NCI-H2227 treated with DMSO at 0.1 percent for 48 hours (cell line): Measurements from ENCODE around the gene PPP6R2.

ENCODE experiments used
- DNase-seq: peaks from one replicate; lab custom pipeline; 2025; lab: John Stamatoyannopoulos, UW

Gene PPP6R2

DNA sequence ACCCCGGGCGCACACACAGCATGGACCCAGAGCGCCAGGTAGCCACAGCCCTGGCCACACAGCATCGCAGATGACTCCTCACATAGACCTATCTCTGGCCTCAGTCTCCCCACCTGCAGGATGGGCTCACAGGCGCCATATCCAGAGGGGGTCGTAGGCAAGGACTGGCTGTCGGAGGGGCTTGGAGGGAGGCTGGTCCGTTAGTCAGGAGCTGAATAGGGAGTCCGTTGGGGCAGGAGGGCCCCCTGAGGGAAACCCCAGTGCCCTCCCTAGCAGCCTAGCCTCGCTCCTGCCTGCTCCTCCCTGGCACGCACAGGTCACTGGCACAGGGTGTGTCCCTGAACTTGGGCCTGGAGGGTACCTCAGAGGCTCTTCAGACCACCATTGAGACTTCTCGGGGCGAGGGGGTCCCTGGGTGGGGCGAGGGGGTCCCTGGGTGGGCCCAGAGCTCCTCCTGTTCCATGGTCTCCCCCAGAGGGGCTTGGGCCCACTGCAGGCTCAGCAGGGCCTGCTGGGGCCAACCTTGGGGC, 37.7 kb upstream of the PPP6R2 start:
- no peak for DNase-seq

DNA sequence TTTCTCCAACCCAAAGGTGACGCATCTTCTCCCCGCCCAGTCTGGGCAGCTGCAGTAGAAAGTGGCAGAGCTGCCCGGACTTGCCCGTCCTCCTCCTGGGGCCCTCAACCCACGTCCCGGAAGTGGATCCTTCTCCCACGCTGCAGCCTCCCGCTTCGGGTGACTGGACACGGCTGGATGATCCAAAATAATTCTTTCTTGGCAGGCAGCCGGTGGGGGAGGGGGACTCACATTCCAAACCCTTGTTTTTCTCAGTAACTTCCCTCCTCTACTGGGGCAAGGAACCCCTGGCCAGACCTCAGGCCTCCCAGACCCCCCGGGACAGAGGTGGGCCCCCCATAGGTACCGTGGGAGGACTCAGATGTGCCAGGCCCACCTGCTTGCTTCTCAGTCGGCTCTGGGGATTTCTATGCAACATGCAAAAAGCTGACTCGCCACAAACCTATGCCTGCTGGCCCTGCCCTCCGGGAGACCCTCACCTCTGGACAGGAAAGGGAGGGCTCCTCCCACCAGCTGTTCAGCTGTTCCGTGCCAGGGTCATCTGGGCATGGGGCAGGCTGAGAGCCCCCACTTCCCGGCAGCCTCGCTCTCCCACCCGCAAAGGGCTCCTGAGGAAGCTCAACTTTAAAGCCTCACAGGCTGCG, 37.1 kb upstream of the PPP6R2 start:
- no peak for DNase-seq

DNA sequence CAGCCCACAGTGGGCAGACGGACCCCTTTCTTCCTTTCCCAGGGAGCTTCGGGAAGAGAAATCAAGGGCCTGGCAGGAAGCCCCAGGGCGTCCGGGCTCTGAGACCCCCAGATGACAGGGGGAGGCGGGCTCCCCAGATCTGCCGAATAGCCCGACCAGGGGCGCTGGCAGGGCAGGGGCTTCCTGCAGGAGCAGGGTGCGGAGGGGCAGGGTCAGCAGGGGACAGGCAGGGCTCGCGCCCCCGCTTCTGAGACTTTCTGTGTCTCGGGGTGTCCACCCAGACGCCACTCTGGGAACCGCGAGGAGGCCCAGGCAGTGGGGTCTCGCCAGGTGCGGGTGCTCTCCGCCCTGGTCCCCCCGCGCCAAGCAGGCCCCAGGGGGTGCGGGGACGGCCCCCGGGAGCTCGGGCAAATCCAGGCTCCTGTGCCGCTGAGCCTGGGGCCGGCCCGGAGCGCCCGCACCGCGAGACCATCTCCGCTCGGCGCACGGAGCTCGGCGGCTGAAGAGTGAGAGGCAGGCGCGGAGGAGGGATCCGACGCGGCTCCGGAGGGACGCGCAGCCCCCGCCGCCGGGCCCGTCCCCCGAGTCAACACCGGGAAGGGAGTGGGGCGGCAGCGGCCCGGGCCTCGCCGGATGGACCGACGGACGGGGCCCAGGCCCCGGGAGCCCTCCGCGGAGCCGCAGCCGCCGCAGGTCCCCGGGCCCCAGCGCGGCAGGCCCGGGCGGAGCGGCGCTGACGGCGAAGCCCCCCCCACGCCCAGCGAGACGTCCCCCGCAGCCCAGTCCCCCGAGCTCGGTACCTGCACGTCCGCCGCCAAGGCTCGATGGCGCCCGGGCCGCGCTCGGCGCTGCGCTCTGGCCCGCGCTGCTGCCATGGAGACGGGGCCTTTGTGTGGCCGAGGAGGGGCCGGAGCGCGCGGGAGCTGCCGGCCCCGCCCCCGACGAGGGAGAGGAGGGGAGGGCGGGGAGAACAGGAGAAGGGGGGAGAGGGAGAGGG, 36.1 kb upstream of the PPP6R2 start, which contains the start of gene PLXNB2:
PLXNB2 (minus strand) TSS at position 894 of the 997 bp plus-strand sequence. CDS start 17,062 bp downstream, outside the sequence.
- DNase-seq: peak; percentile 11

DNA sequence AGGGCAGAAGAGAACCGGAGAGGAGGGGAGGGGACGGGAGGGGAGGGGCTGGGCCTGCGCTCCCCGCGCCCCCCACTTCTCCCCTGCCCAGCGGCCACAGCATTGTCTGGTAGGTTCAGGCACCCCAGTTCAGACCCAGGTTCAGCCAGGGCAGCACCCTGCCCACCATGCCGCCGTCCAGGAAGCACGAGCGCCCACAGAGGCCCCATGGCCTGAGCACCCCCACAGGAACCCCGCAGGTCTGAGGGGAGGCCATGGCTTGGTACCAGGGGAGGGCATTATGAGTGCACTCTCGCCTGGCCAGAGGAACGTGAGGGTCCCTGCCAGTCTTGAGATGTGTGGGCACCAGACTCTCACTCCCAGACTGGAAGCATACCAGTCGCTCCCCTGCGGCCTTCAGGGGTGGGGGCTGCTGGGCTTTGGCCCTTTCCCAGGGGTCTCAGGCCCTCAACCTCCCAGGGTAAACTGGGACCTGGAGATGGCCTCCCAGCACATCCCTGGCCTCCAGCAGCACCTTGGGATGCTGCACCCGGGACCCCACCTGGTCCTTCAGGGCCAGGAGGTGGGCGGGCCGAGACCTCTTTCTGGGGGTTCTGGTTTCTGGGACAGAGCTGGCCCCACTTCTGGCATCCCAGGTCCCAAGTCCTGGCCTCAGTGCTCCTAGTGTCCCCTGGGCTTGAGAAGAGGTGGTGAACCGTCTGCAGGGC, 35.1 kb upstream of the PPP6R2 start:
- no peak for DNase-seq

DNA sequence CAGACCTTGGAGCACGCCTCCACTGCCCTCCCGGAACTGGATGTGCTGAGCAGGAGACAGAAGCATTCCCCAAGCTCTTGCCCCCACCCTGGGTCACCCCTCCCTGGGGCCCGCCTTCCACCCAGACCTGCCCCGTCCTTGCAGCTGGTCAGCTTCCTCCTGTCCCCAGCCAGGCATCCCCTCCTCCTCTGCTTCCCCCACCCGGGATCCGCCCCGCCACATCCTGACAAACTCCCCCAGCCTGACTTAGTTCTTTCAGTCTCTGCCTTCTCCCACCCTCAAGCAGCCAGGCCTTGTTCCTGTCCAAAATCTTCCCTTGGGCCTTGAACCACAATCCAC, 34.6 kb upstream of the PPP6R2 start:
- DNase-seq: no peak

DNA sequence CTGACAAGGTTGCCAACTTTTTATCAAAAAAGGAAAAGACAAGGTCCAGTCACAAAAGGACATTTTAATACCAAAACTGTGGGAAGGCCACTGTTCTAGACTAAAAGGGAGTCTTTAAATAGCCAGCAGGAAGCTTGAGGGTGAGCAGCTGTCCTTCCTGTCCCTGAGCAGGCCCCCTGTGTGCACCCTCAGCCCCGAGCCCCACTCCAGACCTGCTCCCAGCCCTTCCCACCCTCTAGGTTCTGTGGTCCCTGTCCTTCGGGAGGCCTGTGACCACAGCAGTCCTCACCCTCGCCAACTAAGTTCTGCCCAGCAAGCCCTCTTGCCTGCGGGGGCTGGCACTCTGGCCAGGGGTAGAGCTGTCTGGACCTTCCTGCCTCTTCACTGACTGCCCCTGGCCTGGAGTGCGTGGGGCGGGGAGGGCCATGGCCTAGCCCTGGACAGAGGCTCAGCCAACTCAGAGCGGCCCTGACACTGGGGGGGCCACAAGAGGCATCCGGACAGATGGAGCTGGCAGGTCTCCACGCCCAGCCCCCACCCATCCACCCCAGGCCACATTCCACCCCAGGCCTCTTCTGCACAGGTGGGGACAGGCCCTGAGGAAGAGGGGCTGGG, 34.0 kb upstream of the PPP6R2 start:
- no peak for DNase-seq

DNA sequence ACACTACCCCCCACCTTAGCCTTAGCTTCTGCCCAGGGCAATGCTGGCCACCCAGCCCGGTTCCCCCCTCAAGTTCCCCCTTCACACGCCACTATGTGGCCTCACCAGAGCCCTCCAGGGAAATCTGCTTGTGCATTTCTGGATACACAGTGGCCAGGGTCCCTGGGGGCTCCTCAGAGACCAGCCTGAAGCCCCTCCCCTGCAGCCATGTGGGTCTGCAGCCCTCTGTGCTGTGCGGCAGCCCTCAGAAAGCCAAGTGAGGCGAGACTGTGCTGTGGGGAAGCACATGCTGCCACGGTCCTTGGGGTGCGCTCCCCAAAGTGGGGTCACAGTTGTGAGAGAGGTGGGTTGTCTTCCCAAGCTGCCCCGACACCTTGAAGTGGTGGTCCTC, 33.5 kb upstream of the PPP6R2 start:
- DNase-seq: no peak

DNA sequence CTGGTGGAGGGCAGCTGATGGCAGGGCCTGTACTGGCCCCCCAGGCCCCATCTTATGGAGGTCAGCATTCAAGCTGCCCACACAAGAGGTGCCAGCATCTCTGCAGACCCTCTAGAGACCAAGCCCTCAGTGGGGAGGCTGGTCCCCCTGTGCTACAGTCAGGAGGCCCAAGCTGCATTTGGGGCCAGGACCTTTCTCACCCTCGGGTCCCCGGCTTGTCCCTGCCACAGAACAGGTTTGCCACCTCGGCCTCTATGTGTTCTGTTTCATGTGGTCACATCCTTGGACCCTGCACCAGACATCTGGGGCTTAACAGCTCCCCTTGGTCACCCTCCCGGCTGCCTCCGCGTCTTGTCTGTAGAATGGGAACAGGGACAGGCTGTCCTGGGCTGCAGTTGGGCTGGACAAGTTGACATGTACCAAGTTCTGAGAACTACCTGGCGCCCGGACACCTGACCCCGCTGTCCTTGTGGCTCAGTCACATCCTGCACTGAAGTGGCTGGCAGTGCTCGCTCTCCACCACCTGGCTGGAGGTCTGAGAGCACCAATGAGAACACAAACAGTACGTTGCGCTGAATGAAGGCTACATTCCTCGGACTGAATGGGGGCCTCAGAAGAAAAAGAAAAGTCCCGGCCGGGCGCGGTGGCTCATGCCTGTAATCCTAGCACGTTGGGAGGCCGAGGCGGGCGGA, 33.0 kb upstream of the PPP6R2 start:
- no peak for DNase-seq

DNA sequence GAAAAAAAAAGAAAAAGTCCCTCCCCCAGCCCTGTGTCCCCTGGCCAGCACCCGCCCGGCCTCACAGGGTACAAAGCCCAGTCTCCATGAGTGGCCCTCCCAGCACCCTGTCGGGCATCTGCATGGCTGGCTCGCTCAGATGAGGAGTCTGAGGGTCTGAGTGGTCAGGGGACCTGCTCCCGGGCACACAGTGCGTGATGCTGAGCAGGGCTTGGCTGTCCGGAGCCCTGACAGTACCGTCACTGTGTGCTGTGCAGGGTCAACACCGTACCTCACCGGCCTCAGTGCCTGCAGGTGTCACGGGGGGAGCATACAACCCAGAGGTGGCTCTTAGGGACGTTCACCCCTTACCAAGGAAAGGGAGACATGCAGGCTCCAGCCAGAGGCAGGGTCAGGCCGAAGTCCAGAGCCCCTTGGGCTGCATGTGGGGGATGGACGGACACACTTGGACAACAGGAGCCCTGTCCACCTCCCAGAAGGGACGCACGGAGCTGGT, 32.1 kb upstream of the PPP6R2 start:
- DNase-seq: no peak

DNA sequence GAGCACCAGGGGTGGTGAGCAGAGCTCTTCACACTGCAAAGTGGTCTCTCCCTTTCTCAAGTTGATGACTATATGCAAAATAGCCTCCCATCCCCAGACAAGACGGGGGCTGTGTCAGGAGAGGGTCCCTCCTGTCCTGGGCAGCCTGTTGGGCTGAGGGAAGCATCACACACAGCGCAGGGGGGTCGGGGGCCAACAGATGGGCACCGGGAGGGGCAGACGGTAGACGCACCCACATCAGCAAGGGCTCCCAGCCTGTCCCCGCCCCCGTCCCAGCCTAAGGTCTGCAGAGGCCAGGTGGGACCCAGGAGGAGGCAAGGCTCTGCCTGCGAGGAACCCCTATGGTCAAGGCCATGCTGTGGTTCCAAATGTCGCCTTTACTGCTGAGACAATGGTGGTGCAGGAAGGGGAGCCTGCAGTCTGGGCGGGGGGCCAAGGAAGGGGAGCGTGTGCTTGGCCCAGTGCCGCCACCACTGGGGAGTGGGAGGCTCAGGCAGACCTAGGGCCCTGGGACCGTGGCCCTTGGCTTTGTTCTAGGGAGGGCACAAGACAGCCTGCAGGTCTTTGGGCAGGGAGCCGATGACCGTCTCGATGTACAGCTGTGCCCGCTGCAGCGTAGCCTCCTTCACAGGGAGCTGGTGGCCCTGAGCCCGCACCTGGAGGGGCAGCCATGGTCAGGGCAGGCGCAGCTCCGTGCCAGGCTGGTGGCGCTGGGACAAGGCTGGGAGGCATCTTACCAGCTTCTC, 31.3 kb upstream of the PPP6R2 start:
- DNase-seq: no peak

DNA sequence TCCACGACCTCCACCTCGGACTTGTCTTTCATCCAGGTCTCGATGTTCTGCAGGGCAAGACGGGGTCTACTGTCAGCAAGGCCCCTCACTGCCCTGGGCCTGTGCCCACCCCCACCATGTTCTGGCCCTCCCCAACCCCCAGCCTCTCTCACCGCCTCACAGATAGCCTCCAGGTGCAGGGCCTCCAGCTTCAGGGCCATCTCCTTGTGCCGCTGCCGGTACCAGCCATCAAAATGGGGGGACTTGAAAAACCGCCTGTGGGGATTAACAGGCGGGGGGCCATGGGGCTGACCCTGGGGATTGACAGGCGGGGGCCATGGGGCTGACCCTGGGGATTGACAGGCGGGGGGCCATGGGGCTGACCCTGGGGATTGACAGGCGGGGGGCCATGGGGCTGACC, 30.8 kb upstream of the PPP6R2 start:
- no peak for DNase-seq

DNA sequence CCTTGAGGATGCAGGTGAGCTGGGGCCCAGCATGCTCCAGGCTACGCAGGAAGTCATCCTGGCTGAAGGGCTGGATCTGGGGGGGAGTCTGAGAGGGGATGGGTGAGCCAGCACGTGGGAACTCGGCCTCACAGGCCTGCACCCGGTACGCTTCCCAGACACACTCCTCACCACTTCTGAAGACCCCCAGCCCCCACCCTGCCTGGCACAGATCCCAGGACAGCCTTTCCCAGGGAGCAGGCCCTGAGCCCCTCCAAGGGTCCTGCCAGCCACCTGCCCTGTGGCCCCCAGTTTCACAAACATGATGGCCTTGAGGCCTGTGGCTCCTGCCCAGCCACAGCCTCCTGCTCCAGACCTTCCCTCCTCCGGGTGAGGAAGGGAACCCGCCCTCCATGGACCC, 30.1 kb upstream of the PPP6R2 start:
- no peak for DNase-seq

DNA sequence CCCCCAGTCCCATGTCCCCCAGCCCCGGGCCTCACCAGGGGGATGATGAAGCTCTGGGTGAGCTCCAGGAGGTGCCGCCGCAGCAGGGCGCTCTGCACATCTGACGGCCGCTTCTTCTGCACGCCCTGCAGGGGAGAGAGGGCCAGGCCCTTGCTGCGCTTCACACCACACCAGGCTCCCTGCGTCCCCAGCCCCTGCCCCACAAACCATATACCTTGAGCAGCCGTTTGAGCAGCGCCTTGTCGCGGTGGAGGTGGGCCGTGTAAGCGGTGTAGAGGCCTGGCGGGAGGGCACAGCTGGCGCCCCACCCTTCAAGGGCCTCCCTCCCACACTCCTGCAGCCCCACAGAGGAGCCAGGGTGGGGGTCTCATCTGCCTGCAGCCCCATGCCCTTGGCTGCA, 29.5 kb upstream of the PPP6R2 start:
- no peak for DNase-seq

DNA sequence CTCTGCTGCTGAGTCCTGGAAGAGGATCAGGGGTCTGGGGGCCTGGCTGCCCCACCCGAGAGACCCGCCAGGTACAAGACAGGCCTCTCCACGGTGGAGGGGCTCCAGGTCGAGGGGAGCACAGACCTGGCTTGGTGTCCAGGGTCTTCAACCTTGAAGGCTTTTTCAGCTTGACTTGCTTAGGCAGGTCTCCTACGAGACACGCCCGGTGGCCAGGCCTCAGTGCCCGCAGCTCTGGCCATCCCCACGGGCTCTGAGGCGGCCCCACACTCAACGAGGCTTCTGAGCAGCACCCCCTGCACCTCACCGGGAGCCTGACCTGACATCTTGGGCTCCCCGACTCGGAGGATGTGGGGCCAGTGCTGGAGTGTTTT, 29.1 kb upstream of the PPP6R2 start:
- no peak for DNase-seq

DNA sequence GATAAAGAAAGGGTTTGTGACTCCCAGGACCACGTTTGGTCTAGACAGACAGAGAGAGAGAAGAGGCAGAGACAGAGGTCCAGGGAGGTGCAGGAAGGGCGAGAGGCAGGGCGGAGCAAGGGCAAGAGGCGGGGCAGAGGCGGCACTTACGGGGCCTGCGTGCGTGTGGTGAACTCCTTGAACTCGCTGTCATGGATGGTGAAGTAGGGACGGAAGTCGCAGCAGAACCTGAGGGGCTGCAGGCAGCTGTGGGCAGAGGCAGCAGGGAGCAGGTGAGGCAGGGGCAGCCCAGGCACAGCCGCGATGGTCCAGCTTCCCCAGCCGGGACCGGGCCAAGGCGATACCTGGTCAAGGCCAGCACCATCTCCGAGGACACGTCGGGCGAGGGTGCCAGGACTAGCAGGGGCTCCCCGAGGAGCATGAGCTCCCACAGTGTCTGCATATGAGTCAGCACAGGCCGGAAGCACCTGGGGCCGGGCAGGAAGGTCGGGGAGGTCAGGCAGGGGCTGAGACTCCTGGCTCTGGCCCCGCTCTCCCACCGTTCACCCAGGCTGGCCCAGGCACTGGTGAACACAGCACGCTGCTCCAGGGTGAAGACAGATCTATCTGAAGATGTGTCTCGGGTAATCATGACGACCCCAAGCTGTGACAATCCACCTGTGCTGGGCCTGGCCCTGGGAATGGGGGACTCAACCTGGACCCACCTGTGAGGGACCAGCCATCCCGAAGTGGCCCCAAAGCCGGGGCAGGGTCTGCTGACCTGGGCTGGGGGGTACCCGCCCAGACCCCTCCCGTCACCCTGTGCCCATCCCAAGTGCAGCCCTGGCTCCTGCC, 28.5 kb upstream of the PPP6R2 start:
- DNase-seq: no peak

DNA sequence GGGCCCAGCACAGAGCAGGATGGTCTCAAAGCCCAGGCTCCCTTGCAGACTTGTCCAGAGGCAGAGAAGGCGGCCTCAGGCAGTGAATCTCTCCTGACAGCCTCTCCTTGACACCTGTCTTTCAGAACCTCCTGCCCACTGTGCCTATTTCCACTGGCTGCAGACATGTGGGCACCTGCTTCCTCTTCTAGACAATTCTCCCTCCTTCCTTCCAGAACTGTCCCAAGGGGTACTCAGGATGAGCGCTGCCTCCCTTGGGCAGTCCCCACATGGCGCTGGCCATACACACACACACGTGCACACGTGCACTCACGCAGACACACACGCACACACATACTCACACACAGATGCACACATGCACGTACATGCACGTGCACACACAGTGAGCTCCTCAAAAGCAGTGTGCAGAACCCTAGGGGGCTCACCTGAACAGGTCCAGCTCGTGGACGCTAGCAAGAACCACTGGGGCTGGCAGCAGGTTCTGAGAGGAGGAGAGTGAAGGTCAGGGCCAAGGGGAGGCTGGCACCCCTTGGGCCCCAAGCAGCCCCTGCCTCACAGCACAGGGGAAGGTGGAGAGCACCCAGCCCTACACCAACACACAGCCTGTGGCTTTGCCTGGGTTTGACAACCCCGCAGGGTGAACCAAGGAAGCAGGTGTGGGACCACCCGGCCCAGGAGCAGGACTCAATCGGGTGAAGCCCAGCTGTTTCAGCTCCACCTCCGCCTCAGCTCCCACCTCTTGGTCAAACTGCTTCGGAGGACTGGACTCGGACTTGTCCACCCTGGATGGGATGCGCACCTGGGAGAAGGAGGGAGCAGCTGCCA, 27.6 kb upstream of the PPP6R2 start:
- no peak for DNase-seq

DNA sequence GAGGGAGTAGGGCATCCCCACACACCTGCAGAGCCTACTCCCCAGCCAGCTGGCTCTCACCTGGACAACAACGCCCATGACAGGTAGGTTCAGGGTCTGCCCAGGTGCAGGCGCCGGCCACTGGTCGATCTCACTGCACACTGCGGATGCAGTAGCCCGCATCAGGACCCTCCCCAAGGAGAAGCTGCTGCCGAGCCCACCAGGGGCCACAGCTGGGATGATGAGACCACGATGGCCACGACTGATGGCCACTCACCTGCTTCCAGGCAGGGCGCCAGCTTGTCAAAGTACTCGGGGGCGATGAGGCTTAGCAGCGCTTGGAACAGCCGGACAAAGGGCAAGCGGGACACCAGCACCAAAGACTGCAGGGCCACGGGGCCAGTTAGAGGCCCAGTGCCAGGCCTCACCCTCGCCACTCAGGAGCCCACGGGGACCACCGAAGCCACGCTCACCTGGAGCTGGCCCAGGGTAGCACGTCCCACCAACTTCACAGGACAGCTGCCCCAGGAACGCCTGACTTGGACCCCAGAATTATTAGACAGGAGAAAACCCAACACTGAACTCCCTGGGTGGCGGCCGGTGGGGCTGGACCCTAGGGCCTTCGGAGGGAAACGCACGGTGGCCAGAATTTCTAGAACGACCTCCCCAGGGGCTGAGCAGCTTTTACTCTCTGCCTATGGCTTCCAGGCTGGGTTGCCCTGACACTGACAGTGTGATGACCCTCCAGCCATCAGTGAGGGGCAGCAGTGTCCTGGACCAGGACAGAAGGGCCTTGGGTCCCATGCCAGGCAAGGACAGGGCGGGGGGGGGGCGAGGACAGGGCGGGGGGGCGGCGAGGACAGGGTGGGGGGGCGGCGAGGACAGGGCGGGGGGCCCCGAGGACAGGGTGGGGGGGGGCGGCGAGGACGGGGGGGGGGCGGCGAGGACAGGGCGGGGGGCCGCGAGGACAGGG, 26.7 kb upstream of the PPP6R2 start:
- no peak for DNase-seq

DNA sequence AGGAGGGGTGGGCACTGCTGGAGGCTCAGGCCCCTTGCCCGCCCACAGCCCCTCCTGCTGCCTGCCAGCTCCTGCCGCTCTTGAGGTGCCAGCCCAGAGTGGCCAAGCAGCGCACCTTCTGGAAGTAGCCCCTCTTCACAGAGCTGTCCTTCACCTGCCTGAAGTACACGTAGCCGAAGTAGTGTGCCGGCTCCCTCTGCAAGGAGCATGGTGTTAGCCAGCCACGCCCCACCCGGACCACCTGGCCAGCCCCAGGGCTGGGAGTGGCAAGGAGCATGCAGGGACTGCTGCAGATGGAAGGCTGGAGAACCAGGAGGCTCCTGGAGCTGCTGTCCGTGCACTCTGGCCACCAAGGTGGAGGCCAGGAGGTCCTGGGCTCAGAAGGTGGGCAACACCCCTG, 25.9 kb upstream of the PPP6R2 start:
- DNase-seq: no peak
